Gastroesophageal sphincter (tissue), 4 donors: ENCODE data around the gene RGP1. TPM values are rescaled to one million over a fixed set of nuclear protein-coding genes. Genes with fewer than 3 reads are reported as not detected.

Experiments used
- ATAC-seq: fragments of 150-250 bp; one replicate; pipeline ENCODE4 v1.9.1; 2016; ENCODE audit warnings: mild to moderate bottlenecking, moderate library complexity
- H3K27ac ChIP-seq, 4 donors: fragments of 200-600 bp; sonication (generic) in 3 of 4; 1 replicate in 3 of 4; 2 replicates in 1 of 4; pipeline ENCODE4 v1.5.1; 2016 to 2019
- H3K27me3 ChIP-seq: fragments of 200-600 bp; sonication (generic); one replicate; pipeline ENCODE4 v1.5.1; 2019
- H3K36me3 ChIP-seq, 2 donors: fragments of 200-600 bp; sonication (generic); one replicate each; pipeline ENCODE4 v1.5.1; 2019; ENCODE audit warnings: control low read depth in 1 of 2
- H3K4me1 ChIP-seq, 3 donors: fragments of 200-600 bp; sonication (generic); 1 replicate in 2 of 3; 2 replicates in 1 of 3; pipeline ENCODE4 v1.5.1; 2016 to 2019; ENCODE audit warnings: control low read depth in 2 of 3
- H3K4me3 ChIP-seq, 2 donors: fragments of 200-600 bp; sonication (generic); one replicate each; pipeline ENCODE4 v1.5.1; 2019; ENCODE audit warnings: mild to moderate bottlenecking in 1 of 2, moderate library complexity in 1 of 2
- H3K9me3 ChIP-seq, 3 donors: fragments of 200-600 bp; sonication (generic); one replicate each; pipeline ENCODE4 v1.5.1; 2017 to 2019; ENCODE audit warnings: control low read depth in 2 of 3
- EP300 ChIP-seq: sonication (generic); formaldehyde crosslinking; IDR thresholded peaks from one replicate; pipeline ENCODE4 v1.6.1; 2017; ENCODE audit warnings: antibody characterized with exemption, mild to moderate bottlenecking
- POLR2A ChIP-seq, 2 donors: fragments of 450-650 bp; IDR thresholded peaks; one replicate each; pipeline ENCODE4 v1.6.1; 2017; ENCODE audit warnings: antibody characterized with exemption in 2 of 2, mild to moderate bottlenecking in 2 of 2, moderate library complexity in 1 of 2
- POLR2AphosphoS5 ChIP-seq: sonication (generic); formaldehyde crosslinking; IDR thresholded peaks from one replicate; pipeline ENCODE4 v1.6.1; 2017; ENCODE audit warnings: antibody characterized with exemption
- WGBS, 2 donors: methylation state at CpG; one replicate each; pipeline ENCODE4 v1.1.5; 2018; ENCODE audit warnings: low coverage in 1 of 2; 5-methylcytosine and 5-hydroxymethylcytosine counted together
- total RNA-seq, 4 donors: library from RNA; depleted of rRNA; stranded (reverse); fragments of >200 nt; gene quantifications; one replicate each; pipeline ENCODE4 v1.1.0, GENCODE V29; 2016
- TF ChIP-seq, protein P1 (sequence below), 4 experiments: fragments of 200-600 bp in 2 of 4; fragments of 450-650 bp in 2 of 4; sonication (generic) in 1 of 4; IDR thresholded peaks; one replicate each; pipeline ENCODE4 v1.5.1; 2017 to 2019; ENCODE audit warnings: antibody characterized with exemption in 4 of 4, mild to moderate bottlenecking in 2 of 4, moderate library complexity in 2 of 4

The RGP1 gene
- total RNA-seq, 4 donors from 2014 or later, result 19.7 to 34.4 (median 23.4) TPM

GRCh38 chr9:35758475-35759050 lies 9.5 kb downstream of the RGP1 start:
- no peaks in the 10 kb centered on the region for H3K27me3 ChIP-seq
- peaks cover 0 to 38% (median 19%) of the 10 kb centered on the region in 3 donors for H3K4me1 ChIP-seq
- no peak overlapping the region for H3K4me3 ChIP-seq
- peaks cover 0 to 17% of the 10 kb centered on the region in 2 donors for H3K36me3 ChIP-seq
- ATAC-seq, result no peak
- no peak for TF ChIP-seq POLR2AphosphoS5
- TF ChIP-seq EP300, result no peak
- TF ChIP-seq, protein P1, sequence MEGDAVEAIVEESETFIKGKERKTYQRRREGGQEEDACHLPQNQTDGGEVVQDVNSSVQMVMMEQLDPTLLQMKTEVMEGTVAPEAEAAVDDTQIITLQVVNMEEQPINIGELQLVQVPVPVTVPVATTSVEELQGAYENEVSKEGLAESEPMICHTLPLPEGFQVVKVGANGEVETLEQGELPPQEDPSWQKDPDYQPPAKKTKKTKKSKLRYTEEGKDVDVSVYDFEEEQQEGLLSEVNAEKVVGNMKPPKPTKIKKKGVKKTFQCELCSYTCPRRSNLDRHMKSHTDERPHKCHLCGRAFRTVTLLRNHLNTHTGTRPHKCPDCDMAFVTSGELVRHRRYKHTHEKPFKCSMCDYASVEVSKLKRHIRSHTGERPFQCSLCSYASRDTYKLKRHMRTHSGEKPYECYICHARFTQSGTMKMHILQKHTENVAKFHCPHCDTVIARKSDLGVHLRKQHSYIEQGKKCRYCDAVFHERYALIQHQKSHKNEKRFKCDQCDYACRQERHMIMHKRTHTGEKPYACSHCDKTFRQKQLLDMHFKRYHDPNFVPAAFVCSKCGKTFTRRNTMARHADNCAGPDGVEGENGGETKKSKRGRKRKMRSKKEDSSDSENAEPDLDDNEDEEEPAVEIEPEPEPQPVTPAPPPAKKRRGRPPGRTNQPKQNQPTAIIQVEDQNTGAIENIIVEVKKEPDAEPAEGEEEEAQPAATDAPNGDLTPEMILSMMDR (IDR thresholded peaks at IDR 0.05), result no peak
- TF ChIP-seq POLR2A (IDR thresholded peaks at IDR 0.05), result no peak
- 41 to 66% methylated on average over 3 of the region's 3 CpGs for WGBS, 2 donors
- no peaks in the 10 kb centered on the region for H3K9me3 ChIP-seq
- H3K27ac ChIP-seq, result peak overlapping the region in 3 of 4 donors; percentile 87 to 93 (median 88)

- Histone ChIP-seq H3K4me3 (no peak overlapping the region), H3K27ac (no peak overlapping the region), H3K9me3 (no peaks in the 10 kb centered on the region), H3K4me1 (peaks cover 0 to 38% (median 19%) of the 10 kb centered on the region in 3 donors), H3K36me3 (peaks cover 0 to 5% of the 10 kb centered on the region in 2 donors), H3K27me3 (no peaks in the 10 kb centered on the region)
- TF ChIP-seq POLR2AphosphoS5 (no peak), POLR2A (IDR thresholded peaks at IDR 0.05) (no peak), EP300 (no peak)
- TF ChIP-seq, protein P1 (IDR thresholded peaks at IDR 0.05), result no peak
- WGBS, 2 donors, result 94% methylated on average over 4 of the region's 4 CpGs; no CpG with 5 or more reads in 1 of the 2 donors
- ATAC-seq, result no peak
These were observed 10.7 kb downstream of the RGP1 start for GRCh38 chr9:35759795-35760194.

DNA sequence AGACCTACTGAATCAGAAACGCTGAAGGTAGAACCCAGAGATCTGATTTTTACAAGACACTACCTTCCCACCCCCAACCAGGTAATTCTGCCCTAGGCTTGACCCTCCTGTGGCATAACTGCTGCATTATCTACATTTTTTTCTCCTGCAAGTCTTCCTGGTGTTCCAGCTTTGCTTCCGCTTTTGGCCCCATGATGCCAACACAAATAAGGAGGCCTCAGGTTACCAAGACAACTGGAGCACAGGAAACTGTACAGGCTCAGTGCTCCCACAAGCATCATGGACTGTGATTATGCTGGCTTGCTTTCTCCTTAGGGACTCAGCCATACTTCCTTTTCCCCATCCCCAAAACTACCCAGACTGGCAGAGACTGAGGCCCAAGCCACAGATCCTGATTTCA lies 11.6 kb downstream of the RGP1 start:
- TF ChIP-seq, protein P1 (IDR thresholded peaks at IDR 0.05), result no peak
- no peak for TF ChIP-seq POLR2AphosphoS5
- no peak for TF ChIP-seq POLR2A (IDR thresholded peaks at IDR 0.05)
- TF ChIP-seq EP300, result no peak
- ATAC-seq, result no peak
- Histone ChIP-seq H3K9me3 (no peaks in the 10 kb centered on the region), H3K4me1 (peaks cover 0 to 38% (median 19%) of the 10 kb centered on the region in 3 donors), H3K27me3 (no peaks in the 10 kb centered on the region), H3K27ac (peak overlapping the region in 1 of 4 donors; percentile 6), H3K4me3 (no peak overlapping the region), H3K36me3 (no peaks in the 10 kb centered on the region)
- WGBS, 2 donors, result 88 to 100% methylated on average over 2 of the region's 2 CpGs

- TF ChIP-seq, protein P1 (IDR thresholded peaks at IDR 0.05), result no peak
- no peak for TF ChIP-seq POLR2AphosphoS5
- TF ChIP-seq POLR2A (IDR thresholded peaks at IDR 0.05), result no peak
- no peak for TF ChIP-seq EP300
- Histone ChIP-seq H3K27ac (no peak overlapping the region), H3K27me3 (no peaks in the 10 kb centered on the region), H3K4me1 (peaks cover 0 to 15% (median 5%) of the 10 kb centered on the region in 3 donors), H3K36me3 (no peaks in the 10 kb centered on the region), H3K4me3 (no peak overlapping the region), H3K9me3 (no peaks in the 10 kb centered on the region)
- WGBS, 2 donors, result 88 to 100% methylated on average over 1 to 2 of the region's 2 CpGs
- ATAC-seq, result no peak
These were observed 14.1 kb downstream of the RGP1 start for GRCh38 chr9:35763181-35763580.

- Histone ChIP-seq H3K9me3 (no peaks in the 10 kb centered on the region), H3K4me1 (peaks cover 0 to 8% (median 0%) of the 10 kb centered on the region in 3 donors), H3K27me3 (no peaks in the 10 kb centered on the region), H3K36me3 (no peaks in the 10 kb centered on the region), H3K4me3 (no peak overlapping the region), H3K27ac (no peak overlapping the region)
- TF ChIP-seq, protein P1 (IDR thresholded peaks at IDR 0.05), result no peak
- no peak for TF ChIP-seq POLR2A (IDR thresholded peaks at IDR 0.05)
- no peak for TF ChIP-seq POLR2AphosphoS5
- no peak for TF ChIP-seq EP300
- 100% methylated on average over 1 of the region's 1 CpG for whole genome bisulfite sequencing, 2 donors
- ATAC-seq, result no peak
These were observed 14.7 kb downstream of the RGP1 start for GRCh38 chr9:35763803-35764202.
